ENCODE measurements around the gene CYS1.
"Not testable (repeated sequence)": the region's sequence is repeated elsewhere in the genome, so short reads cannot be mapped to it uniquely, and the experiment has no call there.

Gene CYS1

GRCh38 chr2:10079870-10080535, at the start of gene CYS1:
Gene CYS1 (minus strand): TSS chr2:10080411. CDS start chr2:10080223, 188 bp downstream.
- DNase-seq, result peak; percentile 35

GRCh38 chr2:10129490-10129889, 49.3 kb upstream of the CYS1 start:
- DNase-seq, result no peak

- no peak for DNase-seq
Measured at GRCh38 chr2:10128420-10128819, 48.2 kb upstream of the CYS1 start.

- no peak for DNase-seq
Measured at GRCh38 chr2:10126632-10127026, 46.4 kb upstream of the CYS1 start.

- DNase-seq, result no peak
Measured at GRCh38 chr2:10125842-10126631, 45.8 kb upstream of the CYS1 start.

GRCh38 chr2:10124538-10125045, 44.4 kb upstream of the CYS1 start:
- DNase-seq, result no peak

- DNase-seq, result no peak
Measured at GRCh38 chr2:10123281-10123680, 43.1 kb upstream of the CYS1 start.

GRCh38 chr2:10122500-10123280, 42.5 kb upstream of the CYS1 start, which contains the start of gene RRM2:
Gene RRM2 (plus strand): TSS chr2:10122739. CDS start chr2:10122799, 60 bp downstream.
- peak; percentile 82 for DNase-seq

- DNase-seq, result no peak
Measured at GRCh38 chr2:10120877-10121574, 40.8 kb upstream of the CYS1 start.

- DNase-seq, result peak; percentile 90
Measured at GRCh38 chr2:10120158-10120876, 40.1 kb upstream of the CYS1 start.

- DNase-seq, result no peak
Measured at GRCh38 chr2:10119601-10120157, 39.5 kb upstream of the CYS1 start.

- DNase-seq, result no peak
Measured at GRCh38 chr2:10119027-10119325, 38.8 kb upstream of the CYS1 start.

- DNase-seq, result no peak
Measured at GRCh38 chr2:10109311-10109710, 29.1 kb upstream of the CYS1 start.

GRCh38 chr2:10104906-10105305, 24.7 kb upstream of the CYS1 start:
- not testable (repeated sequence) for DNase-seq

GRCh38 chr2:10103179-10103578, 23.0 kb upstream of the CYS1 start:
- DNase-seq, result no peak

GRCh38 chr2:10101491-10101890, 21.3 kb upstream of the CYS1 start:
- no peak for DNase-seq

GRCh38 chr2:10097352-10098148, 17.3 kb upstream of the CYS1 start:
- peak; percentile 48 for DNase-seq

- DNase-seq, result no peak
Measured at GRCh38 chr2:10096641-10097040, 16.4 kb upstream of the CYS1 start.

GRCh38 chr2:10095175-10095574, 15.0 kb upstream of the CYS1 start:
- DNase-seq, result no peak

GRCh38 chr2:10094271-10094814, 14.1 kb upstream of the CYS1 start:
- no peak for DNase-seq

GRCh38 chr2:10091889-10092244, 11.7 kb upstream of the CYS1 start:
- DNase-seq, result not testable (repeated sequence)
